OCI-LY7 (cell line): ENCODE data around the gene PPID.

Source experiments
- CTCF ChIP-seq: fragments of 200-600 bp; sonication (generic); conservative IDR thresholded peaks from 2 replicates; pipeline ENCODE4 v1.5.1; 2014; ENCODE audit warnings: mild to moderate bottlenecking, antibody characterized with exemption, low read length, moderate library complexity, mixed read lengths
- EZH2phosphoT487 ChIP-seq: fragments of 200-600 bp; sonication (generic); IDR thresholded peaks from 2 replicates; pipeline ENCODE4 v1.6.1; 2018; ENCODE audit warnings: low read depth, borderline replicate concordance, mild to moderate bottlenecking, mixed run types, antibody characterized with exemption, low read length, moderate library complexity, mixed read lengths

GRCh38 chr4:158771776-158772175 is 48.6 kb upstream of the PPID start:
- TF ChIP-seq CTCF (no peak), EZH2phosphoT487 (no peak)
